Endothelial cell of umbilical vein (primary cell): ENCODE results near the gene ATXN7L1. TPM values are rescaled to one million over a fixed set of nuclear protein-coding genes. Genes with fewer than 3 reads are reported as not detected.

ENCODE experiments used
- BruUV-seq: library from RNA; stranded (reverse); fragments of 400-500 nt; replicated peaks from 2 replicates; lab custom pipeline; 2021; lab: Mats Ljungman, UMichigan
- CTCF ChIA-PET: fragments of 300-600, 350-600 bp; sonication (Branson Sonifier 250); formaldehyde crosslinking; loops from one replicate; lab custom pipeline; 2021; ENCODE audit warnings: antibody characterized with exemption, inconsistent platforms; lab: Charles Lee
- POLR2A ChIA-PET: fragments of 300-600, 350-600 bp; sonication (Branson Sonifier 250); formaldehyde crosslinking; loops from one replicate; lab custom pipeline; 2021; ENCODE audit warnings: antibody characterized with exemption, inconsistent platforms; lab: Charles Lee
- DNase-seq: peaks from one replicate; pipeline ENCODE4 v3.0.0-alpha.2; 2011; ENCODE audit warnings: low read depth, low spot score
- FAIRE-seq: peaks from 2 replicates; lab custom pipeline; 2011; peaks lifted over from hg19 to GRCh38; lab: Jason Lieb, UNC
- H2AFZ ChIP-seq: 2 replicates; pipeline ENCODE4 v1.6.0; 2012; ENCODE audit warnings: low read depth, low read length, control low read depth, inconsistent platforms
- H3K27ac ChIP-seq: 2 replicates; pipeline ENCODE4 v1.5.1; 2011; ENCODE audit warnings: low read depth, mild to moderate bottlenecking, control low read depth, low read length, moderate library complexity; ENCODE audit not compliant: insufficient read depth
- H3K27me3 ChIP-seq, 2 experiments: 2 replicates each; pipeline versions ENCODE4 v1.6.0 to v1.6.1; 2011; ENCODE audit warnings: low read length in 2 of 2, mixed read lengths in 1 of 2; ENCODE audit not compliant: control insufficient read depth in 2 of 2, insufficient read depth in 2 of 2
- H3K36me3 ChIP-seq, 2 experiments: 2 replicates in 1 of 2; 3 replicates in 1 of 2; pipeline ENCODE4 v1.5.1; 2011; ENCODE audit warnings: low read length in 2 of 2, mild to moderate bottlenecking in 1 of 2, moderate library complexity in 1 of 2; ENCODE audit not compliant: control insufficient read depth in 2 of 2, insufficient read depth in 2 of 2; ENCODE audit errors: extremely low read depth in 1 of 2
- H3K4me1 ChIP-seq: 3 replicates; pipeline ENCODE4 v1.5.1; 2011; ENCODE audit warnings: mild to moderate bottlenecking, low read length; ENCODE audit not compliant: control insufficient read depth, insufficient read depth; ENCODE audit errors: extremely low read depth
- H3K4me2 ChIP-seq: 2 replicates; pipeline ENCODE4 v1.6.1; 2011; ENCODE audit warnings: low read length, control low read depth, mixed read lengths; ENCODE audit not compliant: insufficient read depth
- H3K4me3 ChIP-seq, 3 experiments: fragments of 200-600 bp in 1 of 3; sonication (generic), shearing (Covaris generic) in 1 of 3; replicated peaks in 1 of 3; 2 replicates each; pipeline ENCODE4 v1.5.1; 2011 to 2016; ENCODE audit warnings: control low read depth in 3 of 3, low read length in 3 of 3, mild to moderate bottlenecking in 2 of 3, inconsistent platforms in 1 of 3, low read depth in 1 of 3, moderate library complexity in 1 of 3; ENCODE audit not compliant: insufficient read depth in 1 of 3
- H3K79me2 ChIP-seq: 2 replicates; pipeline ENCODE4 v1.6.0; 2012; ENCODE audit warnings: low read length, inconsistent platforms; ENCODE audit not compliant: control insufficient read depth, insufficient read depth
- H3K9ac ChIP-seq: replicated peaks from 2 replicates; pipeline ENCODE3; 2011; ENCODE audit warnings: low read length, control low read depth; ENCODE audit not compliant: insufficient read depth; ENCODE audit errors: extremely low read depth
- H3K9me1 ChIP-seq: replicated peaks from 3 replicates; pipeline ENCODE4 v1.6.0; 2011; ENCODE audit warnings: mild to moderate bottlenecking, low read length; ENCODE audit not compliant: control insufficient read depth, insufficient read depth; ENCODE audit errors: extremely low read depth
- H3K9me3 ChIP-seq: replicated peaks from 2 replicates; pipeline ENCODE4 v1.5.1; 2012; ENCODE audit warnings: low read length, inconsistent platforms; ENCODE audit not compliant: control insufficient read depth, insufficient read depth
- H4K20me1 ChIP-seq: replicated peaks from 2 replicates; pipeline ENCODE3; 2011; ENCODE audit warnings: mild to moderate bottlenecking, low read length; ENCODE audit not compliant: control insufficient read depth, insufficient read depth; ENCODE audit errors: extremely low read depth
- EZH2 ChIP-seq: IDR thresholded peaks from 2 replicates; pipeline ENCODE4 v1.6.1; 2012; ENCODE audit warnings: borderline replicate concordance, low read depth, mild to moderate bottlenecking, moderate library complexity, low read length, inconsistent platforms; ENCODE audit not compliant: severe bottlenecking
- FOS ChIP-seq: IDR thresholded peaks from 2 replicates; pipeline ENCODE4 v1.6.1; 2011; ENCODE audit warnings: mild to moderate bottlenecking, low read length, moderate library complexity, borderline replicate concordance; ENCODE audit not compliant: insufficient read depth
- GATA2 ChIP-seq: IDR thresholded peaks from 2 replicates; pipeline ENCODE4 v1.7.0; 2011; ENCODE audit warnings: low read depth, mild to moderate bottlenecking, moderate library complexity, mixed read lengths, low read length; ENCODE audit not compliant: insufficient read length, insufficient read depth
- MYC ChIP-seq: IDR thresholded peaks from one replicate; pipeline ENCODE4 v1.6.1; 2011; ENCODE audit warnings: mild to moderate bottlenecking, low read depth, low read length
- POLR2A ChIP-seq: IDR thresholded peaks from 2 replicates; pipeline ENCODE4 v1.6.1; 2012; ENCODE audit warnings: low read depth, mild to moderate bottlenecking, control low read depth, low read length
- dilution Hi-C: fragments of 300-500 bp; cut with MboI; formaldehyde crosslinking; loops from one replicate; pipeline ENCODE4 v1.15.0; 2019; ENCODE audit warnings: low sequenced_read_pairs; ENCODE audit not compliant: extremely low pct_ligation_motif_present
- intact Hi-C: fragments of 100-400 bp; cut with micrococcal nuclease; formaldehyde crosslinking; loops from one replicate; pipeline ENCODE4 v1.10.0; 2022
- polyA plus RNA-seq, 4 experiments: library from polyadenylated mRNA; depleted of rRNA in 3 of 4; stranded (reverse) in 3 of 4; unstranded in 1 of 4; fragments of >200 nt; gene quantifications; 2 replicates each; pipeline versions ENCODE4 v1.2.1 to v1.2.3, GENCODE V29; 2011 to 2012; ENCODE audit warnings: missing spikeins in 1 of 4
- total RNA-seq: library from RNA; stranded (reverse); gene quantifications from 2 replicates; pipeline ENCODE4 v1.2.3, GENCODE V29; 2021
- TF ChIP-seq, protein P1 (sequence below), 2 donors: IDR thresholded peaks; 1 replicate in 1 of 2; 2 replicates in 1 of 2; pipeline ENCODE4 v1.5.1; 2011; ENCODE audit warnings: low read length in 2 of 2, mild to moderate bottlenecking in 2 of 2, moderate library complexity in 2 of 2, control low read depth in 1 of 2, inconsistent platforms in 1 of 2, low read depth in 1 of 2; ENCODE audit not compliant: insufficient read depth in 1 of 2; ENCODE audit errors: extremely low read depth in 1 of 2

The ATXN7L1 gene
- total and polyA plus RNA-seq, 2 donors (not counting 3 experiments of a cell fraction or from before 2014, with no cell fraction given) = 4.6 to 15.6 TPM

DNA sequence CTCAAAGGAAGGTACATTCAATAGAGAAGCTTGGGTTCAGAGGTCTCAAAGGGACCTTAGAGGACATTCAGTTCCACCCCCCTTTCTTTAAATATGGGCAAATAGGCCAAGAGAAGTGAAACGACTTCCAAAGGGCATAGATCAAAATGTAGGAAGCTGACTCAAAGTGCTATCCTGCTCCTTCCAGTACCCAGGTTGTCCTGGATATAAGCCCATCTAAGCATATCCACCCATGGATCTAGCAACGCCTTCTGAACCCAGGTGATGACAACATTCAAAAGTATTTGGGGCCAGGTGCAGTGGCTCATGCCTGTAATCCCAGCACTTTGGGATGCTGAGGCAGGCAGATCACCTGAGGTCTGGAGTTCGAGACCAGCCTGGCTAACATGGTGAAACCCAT, 5.3 kb downstream of the ATXN7L1 start:
- Histone ChIP-seq H4K20me1 (no peaks in the 10 kb centered on the region), H3K9ac (no peak overlapping the region), H3K9me3 (no peaks in the 10 kb centered on the region), H3K4me3 (no peak overlapping the region), H3K4me2 (no peak overlapping the region), H3K9me1 (no peaks in the 10 kb centered on the region), H2AFZ (no peak overlapping the region), H3K79me2 (no peaks in the 10 kb centered on the region), H3K4me1 (peaks cover 5% of the 10 kb centered on the region), H3K27me3 (no peaks in the 10 kb centered on the region), H3K27ac (no peak overlapping the region), H3K36me3 (no peaks in the 10 kb centered on the region)
- DNase-seq (no peak), FAIRE-seq (no peak)
- dilution Hi-C loops = no loop called here
- no TSS peak for BruUV-seq
- TF ChIP-seq FOS (no peak), MYC (no peak), EZH2 (no peak), GATA2 (no peak), POLR2A (no peak)
- TF ChIP-seq, protein P1, sequence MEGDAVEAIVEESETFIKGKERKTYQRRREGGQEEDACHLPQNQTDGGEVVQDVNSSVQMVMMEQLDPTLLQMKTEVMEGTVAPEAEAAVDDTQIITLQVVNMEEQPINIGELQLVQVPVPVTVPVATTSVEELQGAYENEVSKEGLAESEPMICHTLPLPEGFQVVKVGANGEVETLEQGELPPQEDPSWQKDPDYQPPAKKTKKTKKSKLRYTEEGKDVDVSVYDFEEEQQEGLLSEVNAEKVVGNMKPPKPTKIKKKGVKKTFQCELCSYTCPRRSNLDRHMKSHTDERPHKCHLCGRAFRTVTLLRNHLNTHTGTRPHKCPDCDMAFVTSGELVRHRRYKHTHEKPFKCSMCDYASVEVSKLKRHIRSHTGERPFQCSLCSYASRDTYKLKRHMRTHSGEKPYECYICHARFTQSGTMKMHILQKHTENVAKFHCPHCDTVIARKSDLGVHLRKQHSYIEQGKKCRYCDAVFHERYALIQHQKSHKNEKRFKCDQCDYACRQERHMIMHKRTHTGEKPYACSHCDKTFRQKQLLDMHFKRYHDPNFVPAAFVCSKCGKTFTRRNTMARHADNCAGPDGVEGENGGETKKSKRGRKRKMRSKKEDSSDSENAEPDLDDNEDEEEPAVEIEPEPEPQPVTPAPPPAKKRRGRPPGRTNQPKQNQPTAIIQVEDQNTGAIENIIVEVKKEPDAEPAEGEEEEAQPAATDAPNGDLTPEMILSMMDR (IDR thresholded peaks at IDR 0.05; ENCODE audit: extremely low read depth in 1 of 2, insufficient read depth in 1 of 2, low read depth in 1 of 2, low read length in 2 of 2) = no peak
- POLR2A ChIA-PET = interaction anchor here (0.6 kb wide), 1 partner anchor 910 kb away, joined by 3 read pairs; no protein-coding TSS in a partner anchor
- intact Hi-C loops = loop anchor here (10.0 kb wide), 1 partner anchor 216 kb away; no protein-coding TSS in a partner anchor
- CTCF ChIA-PET = interaction anchor here (1.0 to 1.4 kb wide), 2 partner anchors 9 to 57 kb away, joined by 3 to 5 read pairs; no protein-coding TSS in a partner anchor
